Measurements from ENCODE around the gene NABP1.

NABP1 gene

GRCh38 chr2:191650896-191651773, 26.8 kb upstream of the NABP1 start:
- no peak for DNase-seq

GRCh38 chr2:191653667-191654391, 24.1 kb upstream of the NABP1 start:
- DNase-seq = peak; percentile 21

- no peak for DNase-seq
Measured at GRCh38 chr2:191656391-191656790, 21.5 kb upstream of the NABP1 start.

GRCh38 chr2:191656792-191657191, 21.1 kb upstream of the NABP1 start:
- DNase-seq = no peak

- no peak for DNase-seq
Measured at GRCh38 chr2:191657977-191658376, 20.0 kb upstream of the NABP1 start.

GRCh38 chr2:191659198-191659597, 18.7 kb upstream of the NABP1 start:
- DNase-seq = no peak

- no peak for DNase-seq
Measured at GRCh38 chr2:191660575-191660974, 17.4 kb upstream of the NABP1 start.

GRCh38 chr2:191661097-191661924, 16.6 kb upstream of the NABP1 start:
- DNase-seq = peak; percentile 70

- peak; percentile 42 for DNase-seq
Measured at GRCh38 chr2:191664823-191665677, 12.9 kb upstream of the NABP1 start.

GRCh38 chr2:191666226-191666625, 11.7 kb upstream of the NABP1 start:
- DNase-seq = no peak

GRCh38 chr2:191666732-191667131, 11.2 kb upstream of the NABP1 start:
- DNase-seq = peak; percentile 62

- no peak for DNase-seq
Measured at GRCh38 chr2:191670076-191670475, 7.9 kb upstream of the NABP1 start.

GRCh38 chr2:191670787-191671186, 7.1 kb upstream of the NABP1 start:
- DNase-seq = no peak

GRCh38 chr2:191675807-191676721, 1.9 kb upstream of the NABP1 start:
- peak; percentile 96 for DNase-seq

GRCh38 chr2:191676790-191677645, 918 bp upstream of the NABP1 start:
- DNase-seq = peak; percentile 80

- DNase-seq = peak; percentile 78
Measured at GRCh38 chr2:191678437-191679100, 633 bp downstream of the NABP1 start.

GRCh38 chr2:191679818-191680600, 2.1 kb downstream of the NABP1 start:
- DNase-seq = peak; percentile 71

- DNase-seq = no peak
Measured at GRCh38 chr2:191680639-191681038, 2.7 kb downstream of the NABP1 start.

GRCh38 chr2:191682126-191682525, 4.2 kb downstream of the NABP1 start:
- no peak for DNase-seq
